Dendritic cell treated with granulocyte-macrophage colony-stimulating factor and Interleukin-4, amounts not matched to agents 40 ng/mL and 50 ng/mL, for 4 days (primary cell): Measurements from ENCODE around the gene MYO1E.
A peak's percentile ranks its signal among the peaks of the same experiment; 100 is the strongest.
"Not testable (repeated sequence)": the region's sequence is repeated elsewhere in the genome, so short reads cannot be mapped to it uniquely, and the experiment has no call there.

Source experiments
- H3K27ac Mint-ChIP-seq: one replicate; pipeline ENCODE4 v1.8.0; 2022; ENCODE audit warnings: mild to moderate bottlenecking, mixed read lengths
- H3K27me3 Mint-ChIP-seq: one replicate; pipeline ENCODE4 v1.8.0; 2022; ENCODE audit warnings: mild to moderate bottlenecking, mixed read lengths
- H3K36me3 Mint-ChIP-seq: one replicate; pipeline ENCODE4 v1.8.0; 2022; ENCODE audit warnings: low read depth, mixed read lengths
- H3K4me1 Mint-ChIP-seq: one replicate; pipeline ENCODE4 v1.8.0; 2022; ENCODE audit warnings: low read depth, mixed read lengths
- H3K4me3 Mint-ChIP-seq: one replicate; pipeline ENCODE4 v1.8.0; 2022; ENCODE audit warnings: mild to moderate bottlenecking, moderate library complexity, mixed read lengths
- H3K9me3 Mint-ChIP-seq: one replicate; pipeline ENCODE4 v1.8.0; 2022; ENCODE audit warnings: mixed read lengths
- intact Hi-C: fragments of 100-400 bp; cut with micrococcal nuclease; formaldehyde crosslinking; loops from one replicate; pipeline ENCODE4 v1.15.0; 2022

Gene MYO1E

GRCh38 chr15:59157396-59157795 is 215.3 kb downstream of the MYO1E start:
- H3K4me1 Mint-ChIP-seq = peaks cover 15% of the 10 kb centered on the region
- H3K36me3 Mint-ChIP-seq = peaks cover 96% of the 10 kb centered on the region
- H3K27ac Mint-ChIP-seq = no peak overlapping the region
- H3K9me3 Mint-ChIP-seq = no peaks in the 10 kb centered on the region
- no peak overlapping the region for H3K4me3 Mint-ChIP-seq
- intact Hi-C loops = loop anchor here (5.0 kb wide), 1 partner anchor 50 kb away; the partner anchor contains the start of gene LDHAL6B
- H3K27me3 Mint-ChIP-seq = no peaks in the 10 kb centered on the region

- no peaks in the 10 kb centered on the region for H3K27me3 Mint-ChIP-seq
- H3K36me3 Mint-ChIP-seq = peaks cover 100% of the 10 kb centered on the region
- no peak overlapping the region for H3K4me3 Mint-ChIP-seq
- intact Hi-C loops = loop anchor here (5.0 kb wide), 1 partner anchor 52 kb away; the partner anchor contains the start of gene LDHAL6B
- peaks cover 15% of the 10 kb centered on the region for H3K4me1 Mint-ChIP-seq
- no peak overlapping the region for H3K27ac Mint-ChIP-seq
- no peaks in the 10 kb centered on the region for H3K9me3 Mint-ChIP-seq
These were observed 217.2 kb downstream of the MYO1E start for GRCh38 chr15:59155431-59155830.

GRCh38 chr15:59154243-59154642 is 218.4 kb downstream of the MYO1E start:
- no peak overlapping the region for H3K27ac Mint-ChIP-seq
- peaks cover 11% of the 10 kb centered on the region for H3K4me1 Mint-ChIP-seq
- intact Hi-C loops = no loop called here
- no peak overlapping the region for H3K4me3 Mint-ChIP-seq
- no peaks in the 10 kb centered on the region for H3K9me3 Mint-ChIP-seq
- H3K27me3 Mint-ChIP-seq = no peaks in the 10 kb centered on the region
- H3K36me3 Mint-ChIP-seq = peaks cover 100% of the 10 kb centered on the region

GRCh38 chr15:59153466-59153865 is 219.2 kb downstream of the MYO1E start:
- H3K9me3 Mint-ChIP-seq = no peaks in the 10 kb centered on the region
- peaks cover 3% of the 10 kb centered on the region for H3K4me1 Mint-ChIP-seq
- no peaks in the 10 kb centered on the region for H3K27me3 Mint-ChIP-seq

GRCh38 chr15:59152694-59153450 is 219.8 kb downstream of the MYO1E start:
- intact Hi-C loops = no loop called here
- peaks cover 3% of the 10 kb centered on the region for H3K4me1 Mint-ChIP-seq
- no peaks in the 10 kb centered on the region for H3K9me3 Mint-ChIP-seq
- no peaks in the 10 kb centered on the region for H3K27me3 Mint-ChIP-seq
- H3K27ac Mint-ChIP-seq = no peak overlapping the region
- peaks cover 100% of the 10 kb centered on the region for H3K36me3 Mint-ChIP-seq
- H3K4me3 Mint-ChIP-seq = no peak overlapping the region

More at GRCh38 chr15:59153466-59153865, 219.2 kb downstream of the MYO1E start:
- Mint-ChIP-seq H3K27ac (no peak overlapping the region), H3K4me3 (no peak overlapping the region), H3K36me3 (peaks cover 100% of the 10 kb centered on the region)
- intact Hi-C loops = no loop called here

- intact Hi-C loops = no loop called here
- Mint-ChIP-seq H3K27ac (no peak overlapping the region), H3K9me3 (no peaks in the 10 kb centered on the region), H3K4me3 (no peak overlapping the region), H3K27me3 (no peaks in the 10 kb centered on the region), H3K36me3 (peaks cover 100% of the 10 kb centered on the region), H3K4me1 (peaks cover 3% of the 10 kb centered on the region)
These were observed 222.5 kb downstream of the MYO1E start for GRCh38 chr15:59150185-59150584.

- Mint-ChIP-seq H3K27ac (no peak overlapping the region), H3K4me1 (peaks cover 3% of the 10 kb centered on the region), H3K27me3 (no peaks in the 10 kb centered on the region), H3K36me3 (peaks cover 100% of the 10 kb centered on the region), H3K4me3 (no peak overlapping the region), H3K9me3 (no peaks in the 10 kb centered on the region)
- intact Hi-C loops = no loop called here
These were observed 224.4 kb downstream of the MYO1E start for GRCh38 chr15:59148153-59148833.

GRCh38 chr15:59147666-59148065 is 225.0 kb downstream of the MYO1E start:
- no peak overlapping the region for H3K27ac Mint-ChIP-seq
- no peaks in the 10 kb centered on the region for H3K27me3 Mint-ChIP-seq
- no peaks in the 10 kb centered on the region for H3K9me3 Mint-ChIP-seq
- H3K36me3 Mint-ChIP-seq = peaks cover 100% of the 10 kb centered on the region
- no peak overlapping the region for H3K4me3 Mint-ChIP-seq
- intact Hi-C loops = no loop called here
- peaks cover under 1% of the 10 kb centered on the region for H3K4me1 Mint-ChIP-seq

GRCh38 chr15:59144594-59144993 is 228.1 kb downstream of the MYO1E start:
- Mint-ChIP-seq H3K4me1 (peaks cover 16% of the 10 kb centered on the region), H3K36me3 (peaks cover 98% of the 10 kb centered on the region)
- H3K27me3 Mint-ChIP-seq, intact Hi-C loops, H3K4me3 Mint-ChIP-seq, H3K9me3 Mint-ChIP-seq, H3K27ac Mint-ChIP-seq: not testable (repeated sequence)

- Mint-ChIP-seq H3K27ac (no peak overlapping the region), H3K4me1 (peaks cover 27% of the 10 kb centered on the region), H3K27me3 (no peaks in the 10 kb centered on the region), H3K36me3 (peaks cover 98% of the 10 kb centered on the region), H3K9me3 (no peaks in the 10 kb centered on the region), H3K4me3 (no peak overlapping the region)
- intact Hi-C loops = no loop called here
These were observed 229.4 kb downstream of the MYO1E start for GRCh38 chr15:59143281-59143680.

GRCh38 chr15:59140422-59141226 is 232.0 kb downstream of the MYO1E start:
- intact Hi-C loops = no loop called here
- H3K9me3 Mint-ChIP-seq = no peaks in the 10 kb centered on the region
- no peak overlapping the region for H3K27ac Mint-ChIP-seq
- no peak overlapping the region for H3K4me3 Mint-ChIP-seq
- H3K36me3 Mint-ChIP-seq = peaks cover 98% of the 10 kb centered on the region
- peaks cover 40% of the 10 kb centered on the region for H3K4me1 Mint-ChIP-seq
- H3K27me3 Mint-ChIP-seq = no peaks in the 10 kb centered on the region

GRCh38 chr15:59138243-59138642 is 234.4 kb downstream of the MYO1E start:
- H3K4me3 Mint-ChIP-seq = no peak overlapping the region
- intact Hi-C loops = loop anchor here (2.0 kb wide), 1 partner anchor 157 kb away; no protein-coding TSS in a partner anchor
- H3K27ac Mint-ChIP-seq = peak overlapping the region; percentile 20
- H3K27me3 Mint-ChIP-seq = no peaks in the 10 kb centered on the region
- H3K4me1 Mint-ChIP-seq = peaks cover 40% of the 10 kb centered on the region
- H3K36me3 Mint-ChIP-seq = peaks cover 98% of the 10 kb centered on the region
- H3K9me3 Mint-ChIP-seq = no peaks in the 10 kb centered on the region

- H3K4me3 Mint-ChIP-seq = no peak overlapping the region
- intact Hi-C loops = no loop called here
- no peaks in the 10 kb centered on the region for H3K27me3 Mint-ChIP-seq
- no peaks in the 10 kb centered on the region for H3K9me3 Mint-ChIP-seq
- H3K27ac Mint-ChIP-seq = peak overlapping the region; percentile 20
- peaks cover 98% of the 10 kb centered on the region for H3K36me3 Mint-ChIP-seq
- peaks cover 40% of the 10 kb centered on the region for H3K4me1 Mint-ChIP-seq
These were observed 235.1 kb downstream of the MYO1E start for GRCh38 chr15:59137566-59137965.
